Heart left ventricle (tissue), 13 donors: Measurements from ENCODE around the gene ADPRHL1.

ENCODE experiments used
- POLR2A ChIP-seq, 2 donors: fragments of 450-650 bp; IDR thresholded peaks; one replicate each; pipeline ENCODE4 v1.6.1; 2017; ENCODE audit warnings: antibody characterized with exemption in 2 of 2, mild to moderate bottlenecking in 2 of 2, moderate library complexity in 2 of 2
- TF ChIP-seq, protein P1 (sequence below), 12 donors: fragments of 200-600 bp; sonication (generic) in 4 of 12; IDR thresholded peaks; one replicate each; pipeline versions ENCODE4 v1.5.0 to v1.8.0; 2018 to 2022; ENCODE audit warnings: antibody characterized with exemption in 12 of 12, mild to moderate bottlenecking in 5 of 12
- donor health status: ischemic (EF 13 %, LVEDD 7.1; RV severe dilation, severe dysfunction).
- donor health status: DM: no; HTN: yes; CAD: no.
- donor health status: DM: no; HTN: no; CAD: no.
- donor health status: ischemic (EF 25% LVEDD 6.9; RV normal size, moderate dysfunction).
- donor health status: ischemic (EF 25% LVEDD 5.7; RV mildly dilated, moderate dysfunction).
- donor health status: ischemic (EF 35%, LVEDD 5.7; RV mildly dilated, moderate dysfunction).
- donor health status: nonischemic (EF 11% LVEDD 7.7; RV severe dilation, severe dysfunction).
- donor health status: DM: yes; HTN: yes; CAD: no.
- donor health status: PGD.
- donor health status: ischemic (EF 29% LVEDD 5.4; RV normal size, mild dysfunction).
- donor health status: nonischemic (EF 23%, LVEDD 6.1; RV moderate dilation, normal function).

DNA sequence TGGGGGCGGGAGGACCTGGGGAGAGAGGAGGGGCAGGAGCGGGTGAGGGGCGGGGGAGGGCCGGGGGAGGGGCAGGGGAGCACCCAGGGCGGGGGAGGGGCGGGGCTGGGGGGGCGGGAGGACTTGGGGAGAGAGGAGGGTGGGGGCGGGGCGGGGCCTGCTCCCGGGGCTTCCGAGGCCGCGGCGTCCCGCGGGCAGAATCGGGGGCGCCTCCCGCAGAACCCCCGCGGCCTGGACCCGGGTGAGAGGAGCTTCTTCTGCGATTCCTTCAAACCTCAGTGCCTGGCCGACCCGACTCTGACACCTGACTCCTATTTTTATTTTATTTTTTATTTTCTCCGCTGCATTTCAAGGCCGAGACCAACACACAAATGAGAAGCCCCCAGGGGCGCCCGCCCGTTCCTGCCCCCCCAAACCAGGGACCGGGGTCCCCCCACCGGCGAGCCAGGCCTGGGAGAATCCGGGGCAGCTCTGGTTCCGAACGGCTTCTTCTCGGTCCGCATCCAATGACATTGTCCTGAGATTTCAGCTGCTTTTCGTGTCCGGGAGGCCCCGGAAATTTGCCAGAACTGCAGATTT lies 88.9 kb downstream of the ADPRHL1 start:
- TF ChIP-seq, protein P1, sequence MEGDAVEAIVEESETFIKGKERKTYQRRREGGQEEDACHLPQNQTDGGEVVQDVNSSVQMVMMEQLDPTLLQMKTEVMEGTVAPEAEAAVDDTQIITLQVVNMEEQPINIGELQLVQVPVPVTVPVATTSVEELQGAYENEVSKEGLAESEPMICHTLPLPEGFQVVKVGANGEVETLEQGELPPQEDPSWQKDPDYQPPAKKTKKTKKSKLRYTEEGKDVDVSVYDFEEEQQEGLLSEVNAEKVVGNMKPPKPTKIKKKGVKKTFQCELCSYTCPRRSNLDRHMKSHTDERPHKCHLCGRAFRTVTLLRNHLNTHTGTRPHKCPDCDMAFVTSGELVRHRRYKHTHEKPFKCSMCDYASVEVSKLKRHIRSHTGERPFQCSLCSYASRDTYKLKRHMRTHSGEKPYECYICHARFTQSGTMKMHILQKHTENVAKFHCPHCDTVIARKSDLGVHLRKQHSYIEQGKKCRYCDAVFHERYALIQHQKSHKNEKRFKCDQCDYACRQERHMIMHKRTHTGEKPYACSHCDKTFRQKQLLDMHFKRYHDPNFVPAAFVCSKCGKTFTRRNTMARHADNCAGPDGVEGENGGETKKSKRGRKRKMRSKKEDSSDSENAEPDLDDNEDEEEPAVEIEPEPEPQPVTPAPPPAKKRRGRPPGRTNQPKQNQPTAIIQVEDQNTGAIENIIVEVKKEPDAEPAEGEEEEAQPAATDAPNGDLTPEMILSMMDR (IDR thresholded peaks at IDR 0.05), result no peak
- TF ChIP-seq POLR2A (IDR thresholded peaks at IDR 0.05), result no peak
